SK-N-SH (cell line): ENCODE measurements around the gene C11orf98. TPM values are rescaled to one million over a fixed set of nuclear protein-coding genes. Genes with fewer than 3 reads are reported as not detected.

Experiments
- CTCF ChIA-PET: fragments of 300-600, 350-600 bp; formaldehyde crosslinking; extraction: SDS; loops from one replicate; lab custom pipeline; 2021; lab: Yijun Ruan, JAX
- POLR2A ChIA-PET: fragments of 350-600 bp; sonication (Branson Sonifier 250); formaldehyde crosslinking; extraction: SDS; loops from one replicate; lab custom pipeline; 2020; ENCODE audit warnings: antibody characterized with exemption, inconsistent platforms; lab: Yijun Ruan, JAX
- DNase-seq: peaks from one replicate; pipeline ENCODE4 v3.0.0; 2012
- H2AFZ ChIP-seq: fragments of 200-600 bp; sonication (generic); 2 replicates; pipeline ENCODE4 v1.8.1; 2016; ENCODE audit warnings: antibody characterized with exemption, mild to moderate bottlenecking, low read depth
- H3F3A ChIP-seq: fragments of 200-600 bp; sonication (generic); replicated peaks from 2 replicates; pipeline ENCODE3; 2016; ENCODE audit warnings: antibody characterized with exemption, mild to moderate bottlenecking; ENCODE audit not compliant: insufficient read depth
- H3K27ac ChIP-seq, 2 experiments: fragments of 200-500 bp in 1 of 2; fragments of 200-600 bp in 1 of 2; sonication (Bioruptor generic) in 1 of 2; sonication (generic), shearing (Covaris generic) in 1 of 2; 2 replicates each; pipeline versions ENCODE4 v1.5.1 to v1.6.1; 2014 to 2016; ENCODE audit warnings: low read depth in 2 of 2, inconsistent platforms in 1 of 2, low read length in 1 of 2, mild to moderate bottlenecking in 1 of 2, mixed read lengths in 1 of 2
- H3K27me3 ChIP-seq: fragments of 200-600 bp; sonication (generic), shearing (Covaris generic); 2 replicates; pipeline ENCODE4 v1.6.1; 2016; ENCODE audit warnings: mixed run types; ENCODE audit not compliant: insufficient read depth
- H3K36me3 ChIP-seq, 2 experiments: fragments of 200-500 bp in 1 of 2; fragments of 200-600 bp in 1 of 2; sonication (Bioruptor generic) in 1 of 2; sonication (generic) in 1 of 2; replicated peaks in 1 of 2; 2 replicates each; pipeline versions ENCODE3 to v1.5.1; 2014 to 2016; ENCODE audit warnings: low read length in 1 of 2, mild to moderate bottlenecking in 1 of 2; ENCODE audit not compliant: insufficient read depth in 2 of 2, control insufficient read depth in 1 of 2
- H3K4me1 ChIP-seq, 2 experiments: fragments of 200-500 bp in 1 of 2; fragments of 200-600 bp in 1 of 2; sonication (Bioruptor generic) in 1 of 2; sonication (generic), shearing (Covaris generic) in 1 of 2; 2 replicates each; pipeline versions ENCODE4 v1.5.1 to v1.6.1; 2014 to 2016; ENCODE audit warnings: low read depth in 1 of 2, low read length in 1 of 2, mixed run types in 1 of 2; ENCODE audit not compliant: insufficient read depth in 2 of 2, control insufficient read depth in 1 of 2
- H3K4me2 ChIP-seq: fragments of 200-600 bp; sonication (generic), shearing (Covaris generic); 2 replicates; pipeline ENCODE4 v1.6.1; 2017; ENCODE audit warnings: mixed run types
- H3K4me3 ChIP-seq, 2 experiments: fragments of 200-500 bp in 1 of 2; fragments of 200-600 bp in 1 of 2; sonication (Bioruptor generic) in 1 of 2; sonication (generic), shearing (Covaris generic) in 1 of 2; 2 replicates each; pipeline versions ENCODE4 v1.5.1 to v1.8.1; 2014 to 2016; ENCODE audit warnings: low read depth in 2 of 2, inconsistent platforms in 1 of 2, low read length in 1 of 2, mild to moderate bottlenecking in 1 of 2, mixed read lengths in 1 of 2, moderate library complexity in 1 of 2
- H3K79me2 ChIP-seq: fragments of 200-600 bp; sonication (generic); 2 replicates; pipeline ENCODE4 v1.8.1; 2017; ENCODE audit warnings: mild to moderate bottlenecking; ENCODE audit not compliant: insufficient read depth
- H3K9ac ChIP-seq: fragments of 200-600 bp; sonication (generic); 2 replicates; pipeline ENCODE4 v1.6.1; 2017; ENCODE audit warnings: mixed run types
- H3K9me2 ChIP-seq: fragments of 200-600 bp; sonication (generic); 2 replicates; pipeline ENCODE4 v1.6.1; 2017; ENCODE audit warnings: mixed run types
- H3K9me3 ChIP-seq: fragments of 200-600 bp; sonication (generic); 2 replicates; pipeline ENCODE4 v1.6.1; 2017; ENCODE audit warnings: mixed run types, mild to moderate bottlenecking, moderate library complexity
- H4K20me1 ChIP-seq: fragments of 200-600 bp; sonication (generic); 2 replicates; pipeline ENCODE4 v1.6.1; 2017; ENCODE audit warnings: mild to moderate bottlenecking, mixed run types; ENCODE audit not compliant: insufficient read depth
- EP300 ChIP-seq, 2 experiments: IDR thresholded peaks; 2 replicates each; pipeline versions ENCODE4 v1.4.0 to v1.6.1; 2012; ENCODE audit warnings: borderline replicate concordance in 1 of 2, low read depth in 1 of 2, low read length in 1 of 2
- EZH2phosphoT487 ChIP-seq: fragments of 200-600 bp; sonication (generic); IDR thresholded peaks from 2 replicates; pipeline ENCODE4 v1.6.1; 2017; ENCODE audit warnings: low read depth, mixed run types, mild to moderate bottlenecking, antibody characterized with exemption, moderate library complexity, borderline replicate concordance
- FOXM1 ChIP-seq: IDR thresholded peaks from 2 replicates; pipeline ENCODE4 v1.4.0; 2012; ENCODE audit warnings: low read depth, mild to moderate bottlenecking
- GABPA ChIP-seq: IDR thresholded peaks from 2 replicates; pipeline ENCODE4 v1.4.0; 2012; ENCODE audit warnings: low read depth, mild to moderate bottlenecking
- JUND ChIP-seq: IDR thresholded peaks from 2 replicates; pipeline ENCODE4 v1.4.0; 2012
- MEF2A ChIP-seq: IDR thresholded peaks from 2 replicates; pipeline ENCODE4 v1.4.0; 2012; ENCODE audit warnings: low read depth, borderline replicate concordance
- NFIC ChIP-seq: IDR thresholded peaks from 2 replicates; pipeline ENCODE4 v1.4.0; 2012; ENCODE audit warnings: borderline replicate concordance
- NRF1 ChIP-seq: IDR thresholded peaks from 2 replicates; pipeline ENCODE4 v1.6.1; 2012; ENCODE audit warnings: low read depth, mild to moderate bottlenecking, low read length
- RAD21 ChIP-seq: IDR thresholded peaks from 2 replicates; pipeline ENCODE4 v1.6.1; 2012; ENCODE audit warnings: mild to moderate bottlenecking, low read length
- SIN3A ChIP-seq: IDR thresholded peaks from 2 replicates; pipeline ENCODE4 v1.6.1; 2012; ENCODE audit warnings: low read depth, mild to moderate bottlenecking, low read length, moderate library complexity, borderline replicate concordance
- SMC3 ChIP-seq: IDR thresholded peaks from 2 replicates; pipeline ENCODE4 v1.6.1; 2012; ENCODE audit warnings: low read depth, low read length, improper control_type of control experiment
- TAF1 ChIP-seq: IDR thresholded peaks from 2 replicates; pipeline ENCODE4 v1.6.1; 2012; ENCODE audit warnings: low read depth, mild to moderate bottlenecking, low read length, moderate library complexity, borderline replicate concordance
- TCF12 ChIP-seq: IDR thresholded peaks from 2 replicates; pipeline ENCODE4 v1.4.0; 2012
- TEAD4 ChIP-seq: IDR thresholded peaks from 2 replicates; pipeline ENCODE4 v1.4.0; 2012; ENCODE audit warnings: mild to moderate bottlenecking, borderline replicate concordance; ENCODE audit not compliant: insufficient read depth
- WGBS: methylation state at CpG from one replicate; pipeline ENCODE4 v1.1.6; 2017; ENCODE audit warnings: low lambda C conversion rate; 5-methylcytosine and 5-hydroxymethylcytosine counted together
- polyA plus RNA-seq, 3 experiments: library from polyadenylated mRNA; depleted of rRNA; stranded (reverse); fragments of >200 nt; gene quantifications; 2 replicates each; pipeline ENCODE4 v1.2.3, GENCODE V29; 2012
- TF ChIP-seq, protein P1 (sequence below): fragments of 150-350 bp; IDR thresholded peaks from 2 replicates; pipeline ENCODE4 v1.6.1; 2017; ENCODE audit warnings: antibody characterized with exemption, low read length, low read depth, borderline replicate concordance
- TF ChIP-seq, protein P2 (sequence below): IDR thresholded peaks from 2 replicates; pipeline ENCODE4 v1.4.0; 2012; ENCODE audit warnings: low read depth, borderline replicate concordance
- TF ChIP-seq, protein P3 (sequence below): IDR thresholded peaks from 2 replicates; pipeline ENCODE4 v1.6.1; 2012; ENCODE audit warnings: mild to moderate bottlenecking, low read depth, low read length, moderate library complexity
- TF ChIP-seq, protein P4 (sequence below): fragments of 150-350 bp; IDR thresholded peaks from 2 replicates; pipeline ENCODE4 v1.6.1; 2016; ENCODE audit warnings: mild to moderate bottlenecking, low read depth, low read length

The C11orf98 gene
- polyA plus RNA-seq, 1 of the 3 experiments (the other 2 are of a cell fraction) = 126 TPM

DNA sequence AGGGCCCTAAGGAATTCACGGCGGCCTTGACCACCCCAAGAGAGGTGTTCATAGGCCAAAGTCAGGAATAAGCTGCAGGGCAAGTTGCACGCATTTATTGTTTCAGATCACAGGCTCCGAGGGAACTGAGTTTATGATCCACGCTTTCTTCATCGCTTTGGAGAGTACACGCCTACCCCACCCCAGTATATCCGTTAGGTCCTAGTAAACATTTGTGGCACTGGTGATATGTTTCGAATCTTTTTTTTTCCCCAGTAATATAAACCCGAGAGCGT is 19.4 kb downstream of the C11orf98 start (continued):
- no peak for TF ChIP-seq TAF1

DNA sequence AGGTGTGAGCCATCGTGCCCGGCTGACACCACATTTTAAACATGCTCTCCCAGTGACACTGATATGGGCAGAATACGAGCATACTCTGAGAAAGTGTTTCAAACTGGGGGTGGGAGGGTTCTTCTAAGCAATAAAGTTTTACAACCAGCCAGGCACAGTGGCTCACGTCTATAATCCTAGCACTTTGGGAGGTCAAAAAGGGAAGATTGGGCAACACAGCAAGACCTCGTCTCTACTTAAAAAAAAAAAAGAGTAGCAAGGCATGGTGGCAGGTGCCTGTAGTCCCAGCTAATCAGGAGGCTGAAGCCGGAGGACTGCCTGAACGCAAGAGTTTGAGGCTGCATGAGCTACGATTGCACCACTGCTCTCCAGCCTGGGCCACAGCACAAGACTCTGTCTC is 20.8 kb downstream of the C11orf98 start:
- no peak for DNase-seq
- peaks cover 19 to 45% of the 10 kb centered on the region in 2 experiments for H3K36me3 ChIP-seq
- peaks cover 5 to 8% of the 10 kb centered on the region in 2 experiments; a peak in 2 of 4 replicates for H3K4me1 ChIP-seq
- no peak overlapping the region for H3K9ac ChIP-seq
- H3K79me2 ChIP-seq = peaks cover 70% of the 10 kb centered on the region
- no peak overlapping the region for H3K4me2 ChIP-seq
- POLR2A ChIA-PET = interaction anchor here (1.0 to 7.3 kb wide), 2 partner anchors 9 to 20 kb away, joined by 3 to 52 read pairs; partner anchors contain the start of genes C11orf98, CSKMT and INTS5
- H3F3A ChIP-seq = peaks cover 5% of the 10 kb centered on the region
- no peaks in the 10 kb centered on the region for H3K9me3 ChIP-seq
- no peak overlapping the region for H3K27ac ChIP-seq
- H4K20me1 ChIP-seq = 0 out of 2 replicates have a peak, but pooled peaks cover 5% of the 10 kb centered on the region
- CTCF ChIA-PET = interaction anchor here (1.4 kb wide), 1 partner anchor 15 kb away, joined by 3 read pairs; no protein-coding TSS in a partner anchor
- no peak overlapping the region for H3K4me3 ChIP-seq
- H3K27me3 ChIP-seq = no peaks in the 10 kb centered on the region
- no peak overlapping the region for H2AFZ ChIP-seq
- H3K9me2 ChIP-seq = no peaks in the 10 kb centered on the region
- TF ChIP-seq TCF12 (no peak), TEAD4 (no peak), EZH2phosphoT487 (no peak)
- 97% methylated on average over 8 of the region's 8 CpGs for WGBS

DNA sequence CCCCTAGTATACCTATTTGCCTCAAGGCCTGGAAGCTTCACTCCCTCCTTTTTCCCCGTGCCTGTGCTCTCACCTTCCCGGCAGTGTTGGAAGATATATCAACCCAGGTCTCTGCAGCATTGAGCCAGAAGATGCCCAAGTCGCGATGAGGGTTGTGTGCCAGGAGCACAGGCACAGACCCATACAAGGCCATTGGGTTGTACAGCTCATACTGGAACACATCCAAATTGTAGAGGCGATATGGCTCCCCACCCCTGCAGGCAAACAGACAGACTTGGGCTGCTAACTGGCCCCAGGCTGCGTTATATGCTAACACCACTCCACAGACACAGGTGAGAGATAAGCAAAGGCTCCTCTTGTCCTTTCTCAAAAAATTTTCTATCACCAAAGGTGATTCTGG is 32.5 kb downstream of the C11orf98 start:
- Histone ChIP-seq H3K9me3 (no peaks in the 10 kb centered on the region), H2AFZ (no peak overlapping the region), H3K36me3 (peaks cover 51 to 67% of the 10 kb centered on the region in 2 experiments), H3K9ac (no peak overlapping the region), H3K9me2 (no peaks in the 10 kb centered on the region), H3K4me2 (no peak overlapping the region), H3K27ac (no peak overlapping the region), H4K20me1 (no peaks in the 10 kb centered on the region), H3F3A (peaks cover 4% of the 10 kb centered on the region), H3K4me1 (no peaks in the 10 kb centered on the region), H3K27me3 (no peaks in the 10 kb centered on the region), H3K79me2 (peaks cover 19% of the 10 kb centered on the region; the same call in 1 of the 2 replicates), H3K4me3 (no peak overlapping the region)
- ChIA-PET POLR2A (no interaction called here), CTCF (no interaction called here)
- TF ChIP-seq, protein P1, sequence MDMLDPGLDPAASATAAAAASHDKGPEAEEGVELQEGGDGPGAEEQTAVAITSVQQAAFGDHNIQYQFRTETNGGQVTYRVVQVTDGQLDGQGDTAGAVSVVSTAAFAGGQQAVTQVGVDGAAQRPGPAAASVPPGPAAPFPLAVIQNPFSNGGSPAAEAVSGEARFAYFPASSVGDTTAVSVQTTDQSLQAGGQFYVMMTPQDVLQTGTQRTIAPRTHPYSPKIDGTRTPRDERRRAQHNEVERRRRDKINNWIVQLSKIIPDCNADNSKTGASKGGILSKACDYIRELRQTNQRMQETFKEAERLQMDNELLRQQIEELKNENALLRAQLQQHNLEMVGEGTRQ = no peak
- TF ChIP-seq, protein P2, sequence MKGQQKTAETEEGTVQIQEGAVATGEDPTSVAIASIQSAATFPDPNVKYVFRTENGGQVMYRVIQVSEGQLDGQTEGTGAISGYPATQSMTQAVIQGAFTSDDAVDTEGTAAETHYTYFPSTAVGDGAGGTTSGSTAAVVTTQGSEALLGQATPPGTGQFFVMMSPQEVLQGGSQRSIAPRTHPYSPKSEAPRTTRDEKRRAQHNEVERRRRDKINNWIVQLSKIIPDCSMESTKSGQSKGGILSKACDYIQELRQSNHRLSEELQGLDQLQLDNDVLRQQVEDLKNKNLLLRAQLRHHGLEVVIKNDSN = no peak
- no peak for TF ChIP-seq JUND
- no peak for TF ChIP-seq SMC3
- TF ChIP-seq, protein P3, sequence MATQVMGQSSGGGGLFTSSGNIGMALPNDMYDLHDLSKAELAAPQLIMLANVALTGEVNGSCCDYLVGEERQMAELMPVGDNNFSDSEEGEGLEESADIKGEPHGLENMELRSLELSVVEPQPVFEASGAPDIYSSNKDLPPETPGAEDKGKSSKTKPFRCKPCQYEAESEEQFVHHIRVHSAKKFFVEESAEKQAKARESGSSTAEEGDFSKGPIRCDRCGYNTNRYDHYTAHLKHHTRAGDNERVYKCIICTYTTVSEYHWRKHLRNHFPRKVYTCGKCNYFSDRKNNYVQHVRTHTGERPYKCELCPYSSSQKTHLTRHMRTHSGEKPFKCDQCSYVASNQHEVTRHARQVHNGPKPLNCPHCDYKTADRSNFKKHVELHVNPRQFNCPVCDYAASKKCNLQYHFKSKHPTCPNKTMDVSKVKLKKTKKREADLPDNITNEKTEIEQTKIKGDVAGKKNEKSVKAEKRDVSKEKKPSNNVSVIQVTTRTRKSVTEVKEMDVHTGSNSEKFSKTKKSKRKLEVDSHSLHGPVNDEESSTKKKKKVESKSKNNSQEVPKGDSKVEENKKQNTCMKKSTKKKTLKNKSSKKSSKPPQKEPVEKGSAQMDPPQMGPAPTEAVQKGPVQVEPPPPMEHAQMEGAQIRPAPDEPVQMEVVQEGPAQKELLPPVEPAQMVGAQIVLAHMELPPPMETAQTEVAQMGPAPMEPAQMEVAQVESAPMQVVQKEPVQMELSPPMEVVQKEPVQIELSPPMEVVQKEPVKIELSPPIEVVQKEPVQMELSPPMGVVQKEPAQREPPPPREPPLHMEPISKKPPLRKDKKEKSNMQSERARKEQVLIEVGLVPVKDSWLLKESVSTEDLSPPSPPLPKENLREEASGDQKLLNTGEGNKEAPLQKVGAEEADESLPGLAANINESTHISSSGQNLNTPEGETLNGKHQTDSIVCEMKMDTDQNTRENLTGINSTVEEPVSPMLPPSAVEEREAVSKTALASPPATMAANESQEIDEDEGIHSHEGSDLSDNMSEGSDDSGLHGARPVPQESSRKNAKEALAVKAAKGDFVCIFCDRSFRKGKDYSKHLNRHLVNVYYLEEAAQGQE = no peak
- TF ChIP-seq MEF2A = no peak
- TF ChIP-seq RAD21 = no peak
- no peak for TF ChIP-seq GABPA
- TF ChIP-seq, protein P4, sequence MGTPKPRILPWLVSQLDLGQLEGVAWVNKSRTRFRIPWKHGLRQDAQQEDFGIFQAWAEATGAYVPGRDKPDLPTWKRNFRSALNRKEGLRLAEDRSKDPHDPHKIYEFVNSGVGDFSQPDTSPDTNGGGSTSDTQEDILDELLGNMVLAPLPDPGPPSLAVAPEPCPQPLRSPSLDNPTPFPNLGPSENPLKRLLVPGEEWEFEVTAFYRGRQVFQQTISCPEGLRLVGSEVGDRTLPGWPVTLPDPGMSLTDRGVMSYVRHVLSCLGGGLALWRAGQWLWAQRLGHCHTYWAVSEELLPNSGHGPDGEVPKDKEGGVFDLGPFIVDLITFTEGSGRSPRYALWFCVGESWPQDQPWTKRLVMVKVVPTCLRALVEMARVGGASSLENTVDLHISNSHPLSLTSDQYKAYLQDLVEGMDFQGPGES = no peak
- TF ChIP-seq NFIC = no peak
- TF ChIP-seq SIN3A = no peak
- TF ChIP-seq NRF1 = no peak
- TF ChIP-seq FOXM1 = no peak
- no peak for TF ChIP-seq TAF1
- TF ChIP-seq EP300 (IDR thresholded peaks at IDR 0.05; ENCODE audit: borderline replicate concordance in 1 of 2, low read depth in 1 of 2, low read length in 1 of 2) = no peak
- WGBS = 97% methylated on average over 6 of the region's 6 CpGs
- no peak for DNase-seq
